Renal pelvis (tissue), 4 donors: ENCODE results near the gene GLP2R. TPM values are rescaled to one million over a fixed set of nuclear protein-coding genes. Genes with fewer than 3 reads are reported as not detected.
"Not testable (repeated sequence)": the region's sequence is repeated elsewhere in the genome, so short reads cannot be mapped to it uniquely, and the experiment has no call there.

Experiments used
- DNase-seq: peaks from one replicate; pipeline ENCODE4 v3.0.0-alpha.2; 2013
- polyA plus RNA-seq, 3 donors: library from polyadenylated mRNA; unstranded; fragments of 120-200 nt; gene quantifications; one replicate each; pipeline ENCODE4 v1.2.1, GENCODE V29; 2013; ENCODE audit not compliant: insufficient read length in 3 of 3

GLP2R gene
- polyA plus RNA-seq, 3 donors = not detected

DNA sequence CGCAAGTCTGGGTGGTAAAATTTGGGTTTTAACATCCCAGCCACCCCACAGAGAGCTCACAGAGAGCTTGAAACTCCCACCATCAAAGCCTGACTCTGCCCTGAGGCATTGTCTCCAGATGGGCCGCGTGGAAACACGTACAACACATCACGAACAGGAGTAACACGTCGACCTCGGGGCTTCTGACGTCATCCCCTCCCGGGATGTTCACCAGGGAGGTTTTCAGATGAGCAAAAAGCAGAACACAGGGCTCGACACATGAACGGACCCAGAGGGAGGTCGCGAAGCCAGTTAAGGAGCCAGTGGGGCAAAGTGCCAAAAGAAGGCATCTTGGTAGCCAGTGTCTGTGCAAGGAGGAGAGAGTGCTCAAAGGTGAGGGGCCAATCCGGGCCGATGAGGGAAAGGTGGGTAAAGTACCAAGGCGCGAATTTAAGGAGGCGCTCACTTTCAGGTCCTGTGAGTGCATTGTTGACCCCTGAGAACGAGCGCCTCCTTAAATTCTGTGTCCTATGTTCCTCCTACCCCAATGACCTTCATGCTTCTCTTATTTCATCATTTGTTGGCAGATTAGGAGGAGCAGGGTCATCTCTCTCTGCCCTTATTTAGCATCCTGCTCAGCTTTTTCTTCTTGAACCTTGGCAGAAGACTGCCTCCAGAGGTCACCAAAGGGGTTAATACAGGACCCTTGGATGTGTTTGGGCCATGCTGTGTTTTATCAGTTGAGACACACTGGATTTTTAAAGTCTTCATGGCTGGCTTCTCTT lies 73.7 kb downstream of the GLP2R start:
- no peak for DNase-seq

DNA sequence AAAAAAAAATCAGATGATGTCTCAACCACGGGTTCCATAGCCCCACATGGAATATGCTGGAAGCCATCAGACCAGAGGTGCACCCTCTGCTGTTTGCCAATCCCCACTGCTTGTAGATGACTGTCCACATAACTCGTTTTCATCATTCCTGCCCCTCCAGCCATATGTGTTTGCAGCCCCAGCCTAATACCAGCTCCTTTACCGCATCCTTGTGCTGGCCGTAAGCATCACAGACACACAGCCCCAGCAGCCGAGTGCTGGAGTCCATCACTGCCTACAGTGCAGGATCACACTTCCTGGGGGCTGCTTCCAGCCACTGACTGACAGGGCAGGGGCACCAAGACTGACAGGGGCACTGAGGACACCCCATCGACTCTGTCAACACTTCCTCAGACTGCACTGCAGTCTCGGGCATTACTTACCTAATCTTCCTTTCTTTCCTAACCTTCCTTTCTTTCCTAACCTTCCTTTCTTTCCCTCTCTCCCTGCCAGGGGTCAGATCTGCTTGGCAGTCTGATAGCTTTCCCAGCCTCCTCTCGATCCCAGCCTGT lies 74.4 kb downstream of the GLP2R start:
- no peak for DNase-seq

DNA sequence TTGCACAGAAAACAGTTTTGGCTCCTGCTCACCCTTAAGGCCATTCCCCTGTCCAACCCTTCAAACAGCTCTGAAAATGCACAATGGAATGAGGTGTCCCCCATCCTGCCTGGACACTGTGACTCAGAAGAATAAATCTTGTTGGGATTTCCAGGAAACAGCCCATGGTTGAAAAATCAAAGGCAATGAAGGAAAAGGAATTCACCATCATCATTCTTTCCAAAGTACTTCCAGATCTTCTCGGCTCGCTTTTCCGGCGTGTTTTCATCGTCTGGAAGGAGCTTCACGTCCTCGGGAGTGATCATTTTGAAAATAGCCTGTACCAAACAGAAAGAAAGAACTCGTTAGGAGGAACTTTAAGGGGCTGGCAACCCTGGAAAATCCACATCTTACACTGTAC lies 75.1 kb downstream of the GLP2R start:
- DNase-seq = peak; percentile 70

DNA sequence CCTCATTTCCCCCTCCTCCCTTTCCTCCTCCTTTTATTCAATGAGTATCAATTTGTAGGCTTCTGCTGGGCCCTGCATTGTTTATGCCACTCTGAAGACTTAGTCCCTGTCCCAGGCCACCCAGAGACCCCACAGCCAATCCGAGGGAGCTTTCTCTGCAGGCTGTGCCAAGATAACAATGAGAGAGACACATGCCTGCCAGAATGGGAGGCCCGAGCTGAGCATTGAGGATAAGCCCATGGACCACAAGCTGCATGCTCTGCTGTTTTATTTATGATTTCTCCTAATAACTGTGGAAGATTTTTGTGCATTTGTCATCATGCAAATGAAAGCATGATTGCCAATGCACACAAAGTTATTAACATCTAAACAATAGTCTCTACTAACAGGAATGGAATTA lies 76.4 kb downstream of the GLP2R start:
- no peak for DNase-seq

DNA sequence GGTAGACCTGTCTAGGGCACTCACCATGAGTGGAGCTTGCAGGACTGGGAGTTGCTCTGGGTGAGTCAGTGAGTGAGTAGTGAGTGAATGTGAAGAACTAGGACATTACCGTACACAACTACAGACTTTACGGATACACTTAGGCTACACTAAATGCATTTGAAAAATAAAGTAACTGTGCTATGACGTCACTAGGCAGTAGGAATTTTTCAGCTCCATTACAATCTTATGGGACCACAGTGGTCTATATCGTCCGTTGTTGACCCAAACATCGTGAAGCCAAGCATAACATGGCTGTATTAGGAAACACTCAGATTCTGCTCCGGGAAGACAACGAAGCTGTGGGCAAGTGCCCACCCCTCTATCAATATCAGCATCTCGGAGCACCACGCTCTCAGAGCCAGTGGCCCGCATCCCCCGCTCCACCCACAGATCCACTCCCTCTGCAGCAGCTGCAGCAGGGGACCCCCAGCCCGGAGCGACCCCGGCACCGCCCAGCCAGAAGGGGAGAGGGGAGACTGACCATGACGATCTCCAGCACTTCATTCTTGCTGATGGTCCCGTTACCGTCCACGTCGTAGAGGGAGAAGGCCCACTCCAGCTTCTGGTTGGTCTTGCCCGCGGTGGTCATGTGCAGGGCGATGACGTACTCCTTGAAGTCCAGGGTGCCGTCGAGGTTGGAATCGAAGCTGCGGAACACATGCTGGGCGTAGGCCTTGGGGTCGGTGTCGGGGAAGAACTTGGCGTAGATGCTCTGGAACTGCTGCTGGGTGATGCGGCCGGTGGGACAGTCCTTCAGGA lies 78.8 kb downstream of the GLP2R start:
- no peak for DNase-seq

DNA sequence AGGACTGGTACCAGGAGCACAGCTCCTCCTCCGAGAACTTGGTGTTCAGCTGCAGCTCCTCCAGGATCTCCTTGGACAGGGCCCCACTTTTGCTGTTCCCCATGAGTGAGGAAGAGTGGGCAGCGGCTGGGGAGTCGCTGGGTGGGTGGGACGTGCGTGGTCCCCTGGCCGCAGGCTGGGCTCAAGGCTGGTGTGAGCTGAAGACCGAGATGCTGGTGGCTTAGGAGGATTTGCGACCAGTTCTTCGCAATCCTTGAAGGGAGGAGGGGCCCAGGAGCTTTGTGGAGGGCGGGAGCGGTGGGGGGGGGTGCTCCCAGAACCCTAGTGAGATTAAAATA lies 79.3 kb downstream of the GLP2R start, which contains the start of gene RCVRN:
RCVRN (minus strand) TSS at position 194 of the 338 bp plus-strand sequence; CDS start at position 103, 91 bp downstream.
- DNase-seq = no peak

DNA sequence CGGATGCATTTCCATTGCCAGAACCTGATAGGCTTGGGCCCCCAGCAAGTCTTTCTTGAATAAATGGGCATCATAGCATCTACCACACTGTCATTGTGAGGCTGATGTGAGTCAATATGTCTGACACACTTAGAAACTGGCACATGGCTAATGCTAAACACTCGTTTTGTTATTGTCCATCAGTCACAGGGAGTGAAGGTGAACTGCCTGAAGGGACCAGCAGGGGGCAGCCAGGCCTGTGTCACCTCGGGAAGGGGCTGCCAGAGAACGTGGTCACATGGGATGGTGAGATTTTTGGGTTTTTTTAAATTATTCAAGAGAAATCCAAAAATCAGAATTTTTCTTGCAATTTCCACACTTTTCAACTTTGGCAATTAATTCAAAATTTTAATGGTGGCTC lies 80.2 kb downstream of the GLP2R start:
- DNase-seq = no peak

DNA sequence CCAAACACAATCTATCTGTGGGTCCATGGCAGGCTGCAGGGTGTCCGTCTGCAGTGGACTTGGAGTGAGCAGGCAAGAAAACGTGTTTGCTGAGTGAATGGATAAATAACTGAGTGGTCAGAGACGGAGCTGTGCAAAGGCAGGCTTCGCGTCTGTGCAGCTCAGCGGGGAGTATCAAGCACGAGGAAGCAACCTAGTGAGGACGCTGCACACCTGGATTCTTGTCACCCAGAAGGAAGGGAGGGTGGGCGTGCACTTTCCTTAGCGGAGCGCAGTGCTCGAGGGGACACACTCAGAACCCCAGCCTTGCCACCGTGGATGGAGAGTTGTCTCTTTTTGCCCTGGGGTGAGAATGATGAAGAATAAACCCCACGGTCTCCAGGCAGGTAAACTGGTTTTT lies 80.9 kb downstream of the GLP2R start:
- no peak for DNase-seq

DNA sequence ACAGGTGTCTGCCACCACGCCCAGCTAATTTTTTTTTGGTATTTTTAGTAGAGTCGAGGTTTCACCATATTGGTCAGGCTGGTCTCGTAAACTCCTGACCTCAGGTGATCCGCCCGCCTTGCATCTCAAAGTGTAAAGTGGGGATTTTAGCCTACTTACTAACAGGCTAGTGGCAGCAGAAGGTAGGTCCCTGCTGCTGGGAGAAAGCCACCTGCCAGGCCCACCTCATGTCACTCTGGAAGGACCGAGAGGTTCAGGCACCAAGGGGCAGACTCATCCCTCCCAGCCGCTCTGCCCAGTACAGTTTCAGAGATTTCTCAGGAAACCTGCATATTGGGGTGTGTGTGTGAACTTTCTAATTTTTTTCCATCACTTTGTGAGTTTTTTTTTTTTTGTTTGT lies 81.4 kb downstream of the GLP2R start:
- DNase-seq = no peak

DNA sequence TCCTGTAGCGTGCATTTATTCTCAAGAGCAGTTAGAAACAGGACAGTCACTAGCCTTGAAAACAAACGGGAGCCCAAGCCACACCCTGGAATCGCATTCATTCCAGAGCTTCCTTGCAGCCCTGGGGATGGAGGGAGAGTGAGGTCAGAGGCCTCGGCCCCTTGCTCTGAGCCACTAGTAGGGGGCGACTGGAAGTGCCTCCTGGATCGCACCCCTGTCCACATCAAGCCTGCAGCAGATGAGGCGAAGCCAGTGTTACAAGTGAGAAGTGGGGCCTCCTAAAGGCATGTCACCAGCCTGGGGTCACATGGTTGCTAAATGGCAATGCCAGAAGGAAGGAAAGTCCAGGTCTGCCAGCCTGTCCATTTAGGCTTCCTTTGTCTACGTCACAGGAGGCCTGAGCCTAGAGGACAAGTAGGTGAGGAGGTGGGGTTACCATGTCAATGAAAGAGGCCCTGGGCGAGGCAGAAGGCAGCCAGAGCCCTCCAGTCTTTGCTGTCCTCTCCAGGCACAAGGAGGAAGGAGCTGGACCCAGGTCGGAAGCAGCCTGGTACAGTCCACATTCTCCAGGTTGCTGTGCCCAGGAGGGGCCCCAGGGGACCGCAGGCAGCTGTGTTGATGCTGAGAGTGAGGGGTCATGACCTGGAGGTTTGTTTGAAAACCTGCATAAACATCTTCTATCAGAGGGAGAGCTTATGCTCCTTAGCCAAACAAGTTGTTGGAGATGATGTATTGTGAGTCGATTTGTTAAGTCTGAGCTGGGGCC lies 82.3 kb downstream of the GLP2R start:
- DNase-seq = no peak

DNA sequence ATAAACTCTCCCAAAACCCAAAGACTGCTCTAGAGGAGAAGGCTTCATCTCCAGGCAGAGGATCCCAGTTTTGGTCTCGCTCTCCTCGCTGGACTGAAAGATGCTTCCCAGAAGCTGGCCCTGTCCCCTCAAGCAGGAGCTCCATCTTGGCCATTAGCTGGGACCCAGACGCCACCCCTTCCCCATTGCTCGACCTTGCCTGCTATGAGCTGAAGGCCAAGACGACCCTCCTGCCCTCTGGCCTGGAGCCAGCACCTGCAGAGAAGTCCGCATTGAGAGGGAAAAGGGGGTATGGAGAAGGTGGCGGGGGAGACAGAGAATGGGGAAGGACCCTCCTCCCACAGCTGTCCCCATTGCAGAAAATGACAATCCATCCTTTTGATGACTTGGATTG lies 82.9 kb downstream of the GLP2R start:
- DNase-seq = no peak

DNA sequence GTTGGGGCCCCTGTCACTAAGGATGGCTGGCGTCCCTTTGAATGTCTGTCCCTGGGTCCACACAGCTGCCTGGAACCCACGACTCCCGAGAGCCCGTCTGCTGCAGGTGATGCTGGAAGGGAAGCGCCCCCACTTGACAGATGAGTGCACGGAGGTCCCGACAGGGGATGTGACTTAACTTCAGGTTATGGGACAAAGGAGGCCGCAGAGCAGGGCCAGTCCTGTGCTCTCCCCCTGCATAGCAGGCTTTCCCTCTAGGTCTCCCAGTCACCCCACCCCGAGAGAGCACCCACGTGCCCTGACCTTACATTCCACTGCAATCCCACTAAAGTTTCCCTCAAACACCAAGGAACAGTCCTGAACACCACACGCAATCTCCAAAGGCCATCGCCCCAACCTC lies 85.4 kb downstream of the GLP2R start:
- no peak for DNase-seq

DNA sequence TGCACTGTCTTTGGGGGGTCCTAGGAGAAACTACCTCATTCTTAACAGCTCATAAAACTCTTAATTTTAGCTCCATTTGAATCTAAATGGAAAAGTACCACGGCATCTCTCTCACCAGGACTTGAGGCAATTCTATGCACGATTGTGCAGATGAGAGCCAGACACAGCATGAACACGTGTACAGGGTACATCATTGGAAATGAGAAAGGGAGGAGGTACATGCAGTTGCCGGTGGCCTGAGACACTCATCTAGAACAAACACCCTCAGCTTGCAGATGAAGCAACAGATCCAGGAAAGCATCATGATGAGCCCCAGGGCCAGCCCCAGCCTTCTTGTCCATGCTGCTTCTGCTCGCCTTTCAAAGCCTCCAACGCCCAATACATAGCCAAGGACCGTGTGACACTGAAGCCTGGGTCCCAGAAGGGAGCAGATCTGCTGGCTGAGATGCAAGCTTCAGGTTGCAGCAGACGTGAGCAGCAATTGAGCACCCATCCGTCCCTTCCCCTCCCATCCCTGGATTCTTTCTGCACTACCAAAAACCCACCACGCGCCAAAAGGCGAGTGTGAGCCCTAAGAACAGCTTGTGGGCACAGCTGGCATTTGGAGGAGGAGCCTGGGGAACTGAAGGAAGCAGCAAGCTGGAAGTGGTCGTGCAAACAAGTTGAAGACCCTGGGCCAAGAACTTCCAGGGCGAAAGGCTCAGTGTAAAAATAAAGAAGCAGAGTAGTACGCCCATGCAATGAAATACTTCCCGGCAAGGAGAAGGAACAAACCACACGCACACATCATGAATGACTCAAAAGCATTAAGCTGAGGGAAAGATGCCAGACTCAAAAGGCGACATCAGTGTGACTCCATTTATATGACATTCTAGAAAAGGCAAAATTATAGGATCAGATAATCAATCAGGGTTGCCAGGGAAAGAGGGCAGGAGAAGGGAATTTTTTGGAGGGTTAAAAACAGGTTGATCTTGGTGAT lies 86.7 kb downstream of the GLP2R start:
- no peak for DNase-seq

DNA sequence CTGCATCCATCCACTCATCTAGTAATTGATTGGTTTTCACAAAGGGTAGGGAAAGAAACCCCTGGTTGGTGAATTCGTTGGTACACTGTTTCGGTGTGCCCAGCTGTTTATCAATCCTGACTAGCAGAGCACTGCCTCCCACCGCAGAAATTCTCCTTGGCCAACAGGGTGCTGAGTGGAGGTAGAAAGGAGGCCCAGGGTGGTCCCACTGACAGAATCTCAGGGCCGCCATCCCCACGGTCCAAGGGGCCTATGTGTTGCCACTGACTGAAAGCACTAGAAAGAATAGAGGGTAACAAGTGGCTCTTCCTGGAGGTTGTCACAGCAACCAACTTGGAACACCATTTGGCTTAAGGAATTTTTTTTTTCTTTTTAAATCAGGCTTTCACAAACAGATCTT lies 87.8 kb downstream of the GLP2R start:
- no peak for DNase-seq

DNA sequence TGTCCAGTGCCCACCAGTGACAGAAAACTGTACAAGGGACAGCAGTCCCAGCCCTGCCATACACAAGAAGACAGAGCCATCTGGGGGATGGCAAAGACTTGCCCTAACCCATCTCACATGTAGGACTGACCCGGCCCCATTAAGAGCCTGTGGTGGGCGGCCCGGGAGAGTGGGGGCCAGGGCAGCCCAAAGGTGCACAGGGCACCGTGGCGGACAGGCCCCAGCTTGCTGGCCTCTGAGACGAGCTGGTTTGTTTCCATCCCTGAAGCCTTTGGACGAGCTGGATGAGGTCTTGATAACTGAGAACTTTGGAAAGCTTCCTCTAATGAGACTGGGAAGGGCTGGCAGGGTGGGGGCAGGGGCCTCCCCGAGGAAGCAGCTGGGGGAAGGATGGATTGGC lies 90.4 kb downstream of the GLP2R start:
- no peak for DNase-seq

DNA sequence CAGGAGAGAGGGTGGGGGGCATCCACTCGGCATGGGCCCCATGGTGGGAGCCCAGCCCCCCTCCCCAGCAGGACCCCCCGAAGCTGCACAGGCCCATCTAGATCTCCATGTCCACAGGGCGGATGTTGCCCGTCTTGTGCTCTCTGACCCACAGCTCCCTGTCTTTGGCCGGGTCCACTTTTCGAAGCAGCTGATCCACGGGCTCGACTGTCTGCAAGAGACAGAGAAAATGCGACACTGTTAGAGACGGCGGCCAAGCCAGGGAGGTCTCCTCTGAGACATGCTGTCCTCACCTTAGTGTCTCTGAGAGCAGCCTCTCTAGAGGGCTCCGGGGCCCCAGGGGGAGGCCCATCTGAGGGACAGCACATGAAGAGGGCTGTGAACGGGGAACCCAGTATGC lies 91.4 kb downstream of the GLP2R start:
- no peak for DNase-seq

DNA sequence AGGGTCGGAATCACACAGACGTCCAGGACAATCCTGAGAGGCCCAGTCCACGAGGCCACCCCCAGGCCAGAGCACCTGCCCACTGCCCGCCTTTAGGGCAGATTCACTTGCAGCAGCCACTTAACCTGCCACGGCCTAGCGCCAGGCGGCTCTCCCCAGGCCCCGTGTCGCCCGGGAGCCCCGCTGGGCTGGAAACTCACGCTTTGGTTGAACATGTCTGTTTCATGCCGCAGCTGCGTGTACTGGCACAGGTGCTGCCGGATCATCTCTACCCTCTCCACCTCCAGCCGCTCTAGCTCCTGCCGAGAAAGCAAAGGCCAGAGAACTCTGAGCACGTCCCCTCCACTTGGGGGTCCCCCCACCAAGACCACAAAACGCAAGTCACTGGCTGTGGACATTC lies 92.1 kb downstream of the GLP2R start:
- no peak for DNase-seq

DNA sequence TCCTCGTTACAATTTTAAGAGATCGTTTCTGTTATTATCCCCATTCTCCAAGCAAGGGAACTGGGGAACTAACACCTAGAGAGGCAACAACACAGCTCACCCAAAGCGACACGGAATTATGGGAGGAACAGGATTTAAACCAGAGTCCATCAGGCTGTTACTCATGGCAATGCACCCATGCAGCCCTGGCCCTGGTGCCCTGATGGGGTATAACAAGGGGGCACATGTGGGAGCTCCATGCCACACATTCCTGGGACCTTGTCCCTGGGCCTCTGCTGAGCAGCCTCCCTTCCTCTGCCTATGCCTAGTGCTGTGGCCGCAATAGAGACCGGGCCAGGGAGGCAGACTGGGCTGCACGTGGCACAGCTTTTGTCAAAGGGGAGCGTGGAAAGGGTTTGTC lies 92.6 kb downstream of the GLP2R start:
- DNase-seq = no peak

DNA sequence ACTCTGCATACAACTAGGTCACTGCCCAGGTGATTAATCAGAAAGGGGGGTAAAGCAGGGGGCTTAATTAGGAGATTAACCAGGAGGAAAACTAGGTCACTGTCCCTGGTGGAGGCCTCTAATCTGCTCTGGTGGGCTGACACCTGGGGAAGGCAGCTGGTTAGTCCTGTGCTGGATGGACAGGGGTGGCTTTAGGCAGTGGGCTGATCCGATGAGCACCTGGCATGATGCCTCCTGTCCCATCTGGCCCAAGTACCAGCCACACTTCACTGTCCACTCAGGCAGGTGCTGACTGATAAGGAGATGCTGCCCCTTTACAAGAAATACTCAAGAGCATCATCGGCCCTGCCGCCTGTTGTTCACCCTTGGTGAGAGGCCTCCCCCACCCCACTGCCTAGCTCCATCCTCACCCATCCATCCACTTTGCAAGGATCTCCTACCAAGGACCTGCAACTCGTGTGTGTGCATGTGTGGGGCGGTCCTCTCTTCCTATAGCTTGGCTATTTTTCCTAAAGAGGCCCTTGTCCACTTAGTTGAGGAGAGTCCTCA lies 93.2 kb downstream of the GLP2R start:
- DNase-seq = no peak

DNA sequence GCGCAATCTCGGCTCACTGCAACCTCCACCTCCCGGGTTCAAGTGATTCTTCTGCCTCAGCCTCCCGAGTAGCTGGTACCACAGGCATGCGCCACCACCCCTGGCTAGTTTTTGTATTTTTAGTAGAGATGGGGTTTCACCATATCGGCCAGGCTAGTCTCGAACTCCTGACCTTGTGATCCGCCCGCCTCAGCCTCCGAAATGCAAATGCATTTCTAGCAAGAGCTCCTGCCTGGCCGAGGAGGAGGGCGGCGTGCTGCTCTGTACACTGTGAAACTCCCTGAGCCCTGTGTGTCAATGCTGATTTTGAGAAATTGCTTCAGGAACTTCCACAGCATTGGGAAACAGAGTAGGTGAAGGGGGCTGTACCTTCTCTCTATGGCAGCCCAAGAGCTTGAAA lies 95.5 kb downstream of the GLP2R start:
- not testable (repeated sequence) for DNase-seq
